ENCODE data around the gene UEVLD.

UEVLD gene

GRCh38 chr11:18580113-18580766, 8.3 kb downstream of the UEVLD start:
- no peak for DNase-seq

GRCh38 chr11:18578975-18579598, 9.4 kb downstream of the UEVLD start:
- no peak for DNase-seq

- no peak for DNase-seq
These were observed 13.2 kb downstream of the UEVLD start for GRCh38 chr11:18575361-18575760.

- DNase-seq = no peak
These were observed 21.5 kb downstream of the UEVLD start for GRCh38 chr11:18567081-18567480.

GRCh38 chr11:18566406-18566805, 22.1 kb downstream of the UEVLD start:
- DNase-seq = no peak

GRCh38 chr11:18564149-18564548, 24.4 kb downstream of the UEVLD start:
- no peak for DNase-seq

- DNase-seq = no peak
These were observed 25.3 kb downstream of the UEVLD start for GRCh38 chr11:18563090-18563730.

- DNase-seq = no peak
These were observed 40.5 kb downstream of the UEVLD start for GRCh38 chr11:18548001-18548400.

GRCh38 chr11:18540207-18541009, 48.1 kb downstream of the UEVLD start:
- no peak for DNase-seq

- no peak for DNase-seq
These were observed 52.3 kb downstream of the UEVLD start for GRCh38 chr11:18536209-18536608.

- DNase-seq = no peak
These were observed 54.3 kb downstream of the UEVLD start for GRCh38 chr11:18534245-18534644.

GRCh38 chr11:18533365-18533764, 55.2 kb downstream of the UEVLD start:
- no peak for DNase-seq

GRCh38 chr11:18527512-18527911, 61.0 kb downstream of the UEVLD start:
- DNase-seq = no peak

- peak; percentile 95 for DNase-seq
These were observed 61.8 kb downstream of the UEVLD start, which contains the start of gene TSG101 for GRCh38 chr11:18526521-18527296. Gene TSG101 (minus strand): TSS chr11:18526942. CDS start chr11:18526816, 126 bp downstream.

- DNase-seq = no peak
These were observed 62.4 kb downstream of the UEVLD start for GRCh38 chr11:18526130-18526520.

GRCh38 chr11:18524248-18524647, 64.3 kb downstream of the UEVLD start:
- DNase-seq = no peak

GRCh38 chr11:18523084-18523483, 65.5 kb downstream of the UEVLD start:
- DNase-seq = no peak

- DNase-seq = no peak
These were observed 66.1 kb downstream of the UEVLD start for GRCh38 chr11:18522388-18522787.

- no peak for DNase-seq
These were observed 67.4 kb downstream of the UEVLD start for GRCh38 chr11:18521122-18521521.

GRCh38 chr11:18502352-18502751, 86.2 kb downstream of the UEVLD start:
- no peak for DNase-seq

GRCh38 chr11:18501629-18502028, 86.9 kb downstream of the UEVLD start:
- no peak for DNase-seq

- DNase-seq = no peak
These were observed 90.5 kb downstream of the UEVLD start for GRCh38 chr11:18498039-18498438.

GRCh38 chr11:18495703-18496102, 92.8 kb downstream of the UEVLD start:
- no peak for DNase-seq

Data from activated CD4-positive, alpha-beta T cell treated with anti-CD3 and anti-CD28 coated beads for 48 hours (primary cell).